Endothelial cell (in vitro differentiated cells): Measurements from ENCODE around the gene MVB12B. TPM values are rescaled to one million over a fixed set of nuclear protein-coding genes. Genes with fewer than 3 reads are reported as not detected.

Source experiments
- DNase-seq: peaks from one replicate; pipeline ENCODE4 v3.0.0; 2021; ENCODE audit warnings: low spot score
- H3K27ac Mint-ChIP-seq: one replicate; pipeline ENCODE4 v1.8.0; 2021; ENCODE audit warnings: mixed read lengths, inconsistent platforms; ENCODE audit not compliant: unreplicated experiment
- H3K27me3 Mint-ChIP-seq: one replicate; pipeline ENCODE4 v1.8.0; 2021; ENCODE audit warnings: mild to moderate bottlenecking, moderate library complexity, mixed read lengths, inconsistent platforms; ENCODE audit not compliant: unreplicated experiment
- H3K36me3 Mint-ChIP-seq: one replicate; pipeline ENCODE4 v1.8.0; 2021; ENCODE audit warnings: mild to moderate bottlenecking, low read depth, mixed read lengths, inconsistent platforms; ENCODE audit not compliant: unreplicated experiment
- H3K4me1 Mint-ChIP-seq: one replicate; pipeline ENCODE4 v1.8.0; 2021; ENCODE audit warnings: mild to moderate bottlenecking, mixed read lengths, inconsistent platforms; ENCODE audit not compliant: unreplicated experiment
- H3K4me3 Mint-ChIP-seq: one replicate; pipeline ENCODE4 v1.8.0; 2021; ENCODE audit warnings: mild to moderate bottlenecking, mixed read lengths, inconsistent platforms; ENCODE audit not compliant: unreplicated experiment
- H3K9me3 Mint-ChIP-seq: one replicate; pipeline ENCODE4 v1.8.0; 2021; ENCODE audit warnings: mixed read lengths, inconsistent platforms; ENCODE audit not compliant: unreplicated experiment
- total RNA-seq: library from RNA; stranded (reverse); fragmentation: NEBNext Ultra II Directional; extraction: Animal tissue kit (Norgen Biotek cat#: 25700); gene quantifications from one replicate; pipeline ENCODE4 v1.2.1, GENCODE V29; 2021; ENCODE audit not compliant: unreplicated experiment
- TF ChIP-seq, protein P1 (sequence below): fragments of 200-600 bp; sonication (generic); IDR thresholded peaks from one replicate; pipeline ENCODE4 v1.5.0; 2021; ENCODE audit warnings: antibody characterized with exemption; ENCODE audit not compliant: unreplicated experiment

MVB12B gene
- total RNA-seq, 1 donor from 2014 or later: 18.8 TPM

DNA sequence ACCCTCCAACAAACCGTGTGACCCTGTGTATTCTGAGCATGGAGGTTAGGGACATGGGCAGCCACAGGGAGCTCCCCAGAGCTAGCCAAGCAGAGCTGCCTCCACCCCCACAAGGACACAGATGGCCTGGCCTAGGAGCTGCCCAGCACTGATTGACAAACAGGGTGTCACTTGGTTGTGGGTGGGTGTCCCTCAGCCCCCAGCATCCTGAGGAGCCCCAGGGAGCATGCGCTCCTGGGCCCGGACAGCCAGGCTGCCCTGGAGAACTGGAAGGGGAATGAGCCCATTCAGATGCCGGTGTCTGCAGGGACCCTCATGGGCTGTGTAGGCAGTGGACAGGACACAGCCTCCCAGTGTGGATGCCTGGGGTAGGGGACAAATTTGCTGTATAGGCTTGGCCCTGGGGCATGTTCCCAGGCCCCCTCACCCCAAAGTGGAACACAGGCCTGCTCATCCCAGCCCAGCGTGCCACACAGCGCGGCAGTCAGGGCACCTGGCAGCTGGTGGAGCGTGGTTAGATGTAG, 162.3 kb downstream of the MVB12B start:
- TF ChIP-seq, protein P1, sequence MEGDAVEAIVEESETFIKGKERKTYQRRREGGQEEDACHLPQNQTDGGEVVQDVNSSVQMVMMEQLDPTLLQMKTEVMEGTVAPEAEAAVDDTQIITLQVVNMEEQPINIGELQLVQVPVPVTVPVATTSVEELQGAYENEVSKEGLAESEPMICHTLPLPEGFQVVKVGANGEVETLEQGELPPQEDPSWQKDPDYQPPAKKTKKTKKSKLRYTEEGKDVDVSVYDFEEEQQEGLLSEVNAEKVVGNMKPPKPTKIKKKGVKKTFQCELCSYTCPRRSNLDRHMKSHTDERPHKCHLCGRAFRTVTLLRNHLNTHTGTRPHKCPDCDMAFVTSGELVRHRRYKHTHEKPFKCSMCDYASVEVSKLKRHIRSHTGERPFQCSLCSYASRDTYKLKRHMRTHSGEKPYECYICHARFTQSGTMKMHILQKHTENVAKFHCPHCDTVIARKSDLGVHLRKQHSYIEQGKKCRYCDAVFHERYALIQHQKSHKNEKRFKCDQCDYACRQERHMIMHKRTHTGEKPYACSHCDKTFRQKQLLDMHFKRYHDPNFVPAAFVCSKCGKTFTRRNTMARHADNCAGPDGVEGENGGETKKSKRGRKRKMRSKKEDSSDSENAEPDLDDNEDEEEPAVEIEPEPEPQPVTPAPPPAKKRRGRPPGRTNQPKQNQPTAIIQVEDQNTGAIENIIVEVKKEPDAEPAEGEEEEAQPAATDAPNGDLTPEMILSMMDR: no peak

DNA sequence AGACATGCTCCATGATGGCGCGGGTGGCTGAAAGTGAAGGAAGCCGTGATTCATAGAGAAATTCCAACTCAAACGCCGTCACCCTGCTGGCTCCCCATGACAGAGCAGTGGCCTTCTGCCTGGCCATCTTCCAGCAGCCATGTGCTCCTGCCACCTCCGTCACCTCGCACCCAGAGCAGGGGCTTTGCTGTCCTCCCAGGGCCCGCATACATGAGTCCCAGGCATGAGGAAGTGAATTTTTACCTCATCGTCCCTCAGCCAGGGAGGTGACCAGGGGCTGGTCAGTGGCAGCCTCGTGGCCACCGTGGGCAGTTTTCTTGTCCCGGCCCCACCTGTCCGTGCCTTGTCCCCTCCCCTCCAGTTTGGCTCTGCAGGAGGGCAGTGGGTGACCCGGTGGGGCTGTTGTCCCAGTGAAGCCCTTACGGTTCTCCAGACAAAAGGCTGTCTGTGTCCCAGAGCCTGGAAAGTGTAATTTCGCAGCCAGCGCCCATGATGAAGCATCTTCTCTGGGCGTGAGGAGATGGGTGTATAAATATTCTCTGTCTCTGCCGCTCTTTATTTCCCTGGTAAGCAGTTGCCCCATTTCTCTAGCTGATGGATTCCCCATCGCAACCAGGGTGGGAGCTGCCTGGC, 163.1 kb downstream of the MVB12B start:
- Mint-ChIP-seq H3K4me1 (peaks cover 16% of the 10 kb centered on the region), H3K4me3 (no peak overlapping the region), H3K27me3 (peaks cover 2% of the 10 kb centered on the region), H3K27ac (no peak overlapping the region), H3K36me3 (no peaks in the 10 kb centered on the region), H3K9me3 (no peaks in the 10 kb centered on the region)
- TF ChIP-seq, protein P1: no peak
- no peak for DNase-seq

More for the DNA sequence above, 162.3 kb downstream of the MVB12B start:
- peaks cover 3% of the 10 kb centered on the region for H3K36me3 Mint-ChIP-seq
- H3K4me1 Mint-ChIP-seq: peaks cover 10% of the 10 kb centered on the region
- peaks cover 2% of the 10 kb centered on the region for H3K27me3 Mint-ChIP-seq
- DNase-seq: no peak
- no peak overlapping the region for H3K4me3 Mint-ChIP-seq
- no peaks in the 10 kb centered on the region for H3K9me3 Mint-ChIP-seq
- H3K27ac Mint-ChIP-seq: no peak overlapping the region

DNA sequence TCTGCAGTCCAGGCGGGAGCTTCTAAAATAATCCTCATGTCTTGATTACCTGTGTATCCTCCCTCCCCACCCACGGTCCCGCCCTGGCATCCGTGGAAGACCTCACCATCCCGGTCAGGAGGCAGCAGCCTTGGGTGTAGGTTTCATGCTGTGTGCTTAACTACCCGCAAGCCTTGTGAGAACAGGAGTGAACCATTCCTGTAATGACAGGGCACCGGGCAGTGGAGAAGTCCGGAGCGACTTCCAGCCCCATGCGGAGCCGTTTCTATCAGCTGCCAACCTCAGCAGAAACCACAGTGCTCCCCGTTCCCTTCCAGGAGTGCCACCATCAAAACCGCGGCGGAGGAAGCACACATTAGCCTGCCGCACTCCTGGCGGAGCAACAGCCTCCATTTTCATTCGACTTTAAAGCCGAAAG, 163.6 kb downstream of the MVB12B start:
- Mint-ChIP-seq H3K36me3 (no peaks in the 10 kb centered on the region), H3K27ac (no peak overlapping the region), H3K4me3 (no peak overlapping the region), H3K4me1 (peaks cover 16% of the 10 kb centered on the region), H3K27me3 (peaks cover 2% of the 10 kb centered on the region), H3K9me3 (no peaks in the 10 kb centered on the region)
- TF ChIP-seq, protein P1: no peak
- DNase-seq: no peak

DNA sequence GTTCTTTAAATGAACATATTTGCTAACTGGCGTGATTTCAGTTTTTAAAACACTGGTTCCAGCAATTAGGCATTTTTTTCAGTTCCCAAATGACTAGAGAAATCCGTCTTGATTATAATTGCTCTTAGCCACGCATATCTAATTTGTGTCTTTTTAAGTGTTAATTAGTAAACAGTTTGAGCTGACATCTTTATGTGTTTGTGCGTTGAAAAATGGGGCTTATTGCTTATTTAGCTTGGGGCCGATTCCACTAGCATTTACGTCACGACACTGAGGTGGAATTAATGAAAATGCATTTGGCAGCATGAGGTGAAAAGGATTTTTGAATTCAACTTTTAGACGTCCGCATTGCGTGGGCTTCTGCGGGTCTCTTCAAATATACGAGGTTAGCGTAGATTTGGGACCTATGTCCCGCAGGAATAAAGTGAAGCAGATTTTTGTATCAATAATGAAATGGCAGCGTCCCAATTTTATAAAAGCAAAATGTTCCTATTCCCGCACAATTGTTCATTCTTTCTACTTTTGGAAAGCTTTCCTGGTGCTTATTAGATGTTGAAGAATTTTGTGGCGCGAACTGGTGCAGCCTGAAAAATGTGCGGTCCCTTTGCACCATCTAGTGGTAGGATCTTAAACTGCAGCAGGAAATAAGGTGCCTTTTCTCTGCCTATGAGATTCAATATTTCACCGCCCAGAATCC, 164.4 kb downstream of the MVB12B start:
- peak; percentile 60 for DNase-seq
- no peaks in the 10 kb centered on the region for H3K9me3 Mint-ChIP-seq
- no peak overlapping the region for H3K27ac Mint-ChIP-seq
- peaks cover 2% of the 10 kb centered on the region for H3K27me3 Mint-ChIP-seq
- H3K4me1 Mint-ChIP-seq: peaks cover 16% of the 10 kb centered on the region
- H3K4me3 Mint-ChIP-seq: no peak overlapping the region
- TF ChIP-seq, protein P1: peak; percentile 99
- H3K36me3 Mint-ChIP-seq: no peaks in the 10 kb centered on the region

DNA sequence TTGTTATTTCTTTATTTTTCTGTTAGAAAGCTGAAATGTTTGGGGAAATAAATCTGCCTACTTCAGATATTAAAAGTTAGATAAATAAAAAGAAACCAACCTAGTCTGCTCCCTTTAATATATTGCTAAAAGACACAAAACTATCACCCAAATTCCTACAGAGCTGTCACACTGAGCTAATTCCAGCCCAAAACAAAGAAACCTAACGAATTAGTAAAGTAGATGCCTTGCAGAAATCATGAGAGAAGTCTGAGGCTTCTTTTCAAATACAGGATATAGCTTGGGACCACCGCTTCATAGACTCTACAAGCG, 164.9 kb downstream of the MVB12B start:
- no peaks in the 10 kb centered on the region for H3K36me3 Mint-ChIP-seq
- no peaks in the 10 kb centered on the region for H3K9me3 Mint-ChIP-seq
- no peak for DNase-seq
- TF ChIP-seq, protein P1: peak; percentile 24
- no peak overlapping the region for H3K27ac Mint-ChIP-seq
- H3K27me3 Mint-ChIP-seq: peaks cover 3% of the 10 kb centered on the region
- no peak overlapping the region for H3K4me3 Mint-ChIP-seq
- peaks cover 19% of the 10 kb centered on the region for H3K4me1 Mint-ChIP-seq
